Calu3 (cell line): ENCODE measurements around the gene LENG1. TPM values are rescaled to one million over a fixed set of nuclear protein-coding genes. Genes with fewer than 3 reads are reported as not detected.
"Not testable (repeated sequence)": the region's sequence is repeated elsewhere in the genome, so short reads cannot be mapped to it uniquely, and the experiment has no call there.

ENCODE experiments used
- Bru-seq: library from RNA; stranded (reverse); fragments of 400-500 nt; gene quantifications from one replicate; lab custom pipeline; 2021; lab: Mats Ljungman, UMichigan
- BruChase-seq, 2 experiments: library from RNA; stranded (reverse); fragments of 400-500 nt; gene quantifications; one replicate each; lab custom pipeline; 2021; lab: Mats Ljungman, UMichigan
- BruUV-seq: library from RNA; stranded (reverse); fragments of 400-500 nt; replicated peaks from 2 replicates; lab custom pipeline; 2021; lab: Mats Ljungman, UMichigan
- CTCF ChIA-PET: fragments of 300-600 bp; sonication (Branson Sonifier 250); formaldehyde crosslinking; loops from one replicate; lab custom pipeline; 2022; ENCODE audit warnings: antibody characterized with exemption; lab: Charles Lee
- DNase-seq: peaks from one replicate; pipeline ENCODE4 v3.0.0; 2022
- H3K27ac Mint-ChIP-seq: one replicate; pipeline ENCODE4 v1.8.0; 2022; ENCODE audit warnings: mixed read lengths; ENCODE audit not compliant: unreplicated experiment
- H3K27me3 Mint-ChIP-seq: one replicate; pipeline ENCODE4 v1.8.0; 2022; ENCODE audit warnings: mixed read lengths; ENCODE audit not compliant: unreplicated experiment
- H3K36me3 Mint-ChIP-seq: one replicate; pipeline ENCODE4 v1.8.0; 2022; ENCODE audit warnings: mild to moderate bottlenecking, moderate library complexity, mixed read lengths; ENCODE audit not compliant: insufficient read depth, unreplicated experiment
- H3K4me1 Mint-ChIP-seq: one replicate; pipeline ENCODE4 v1.8.0; 2022; ENCODE audit warnings: mild to moderate bottlenecking, low read depth, mixed read lengths; ENCODE audit not compliant: unreplicated experiment
- H3K4me3 Mint-ChIP-seq: one replicate; pipeline ENCODE4 v1.8.0; 2022; ENCODE audit warnings: mild to moderate bottlenecking, low read depth, moderate library complexity, mixed read lengths; ENCODE audit not compliant: unreplicated experiment
- H3K9me3 Mint-ChIP-seq: one replicate; pipeline ENCODE4 v1.8.0; 2022; ENCODE audit warnings: low read depth, mixed read lengths; ENCODE audit not compliant: unreplicated experiment
- intact Hi-C: fragments of 100-400 bp; cut with micrococcal nuclease; formaldehyde crosslinking; loops from one replicate; pipeline ENCODE4 v1.10.0; 2022; ENCODE audit not compliant: unreplicated experiment
- long read RNA-seq: library from polyadenylated mRNA; stranded (forward); transcript quantifications from one replicate; pipeline ENCODE4 v2.0.0, GENCODE V29; 2022
- total RNA-seq: library from RNA; stranded (reverse); gene quantifications from 2 replicates; pipeline ENCODE4 v1.2.3, GENCODE V29; 2022
- TF ChIP-seq, protein P1 (sequence below): fragments of 200-600 bp; IDR thresholded peaks from one replicate; pipeline ENCODE4 v1.8.0; 2022; ENCODE audit warnings: antibody characterized with exemption; ENCODE audit not compliant: unreplicated experiment

Gene LENG1
- total RNA-seq: 9.9 and 10.7 TPM in 2 replicates
- Bru-seq, nascent RNA: percentile 66 among the genes with signal in this experiment
- BruChase-seq, experiment 1, labeled RNA remaining after a 6-hour chase: percentile 71 among the genes with signal in this experiment
- percentile 71 among the genes with signal in this experiment for BruChase-seq, experiment 2, labeled RNA remaining after a 2-hour chase
- long read RNA-seq, transcript LENG1-201 (4 exons, 1,542 nt): major isoform, 24 of 26 reads
- long read RNA-seq, partial matches to known transcripts: 0 of 26 reads
- long read RNA-seq, other reads (novel, unspliced or antisense): 2 of 26 reads

DNA sequence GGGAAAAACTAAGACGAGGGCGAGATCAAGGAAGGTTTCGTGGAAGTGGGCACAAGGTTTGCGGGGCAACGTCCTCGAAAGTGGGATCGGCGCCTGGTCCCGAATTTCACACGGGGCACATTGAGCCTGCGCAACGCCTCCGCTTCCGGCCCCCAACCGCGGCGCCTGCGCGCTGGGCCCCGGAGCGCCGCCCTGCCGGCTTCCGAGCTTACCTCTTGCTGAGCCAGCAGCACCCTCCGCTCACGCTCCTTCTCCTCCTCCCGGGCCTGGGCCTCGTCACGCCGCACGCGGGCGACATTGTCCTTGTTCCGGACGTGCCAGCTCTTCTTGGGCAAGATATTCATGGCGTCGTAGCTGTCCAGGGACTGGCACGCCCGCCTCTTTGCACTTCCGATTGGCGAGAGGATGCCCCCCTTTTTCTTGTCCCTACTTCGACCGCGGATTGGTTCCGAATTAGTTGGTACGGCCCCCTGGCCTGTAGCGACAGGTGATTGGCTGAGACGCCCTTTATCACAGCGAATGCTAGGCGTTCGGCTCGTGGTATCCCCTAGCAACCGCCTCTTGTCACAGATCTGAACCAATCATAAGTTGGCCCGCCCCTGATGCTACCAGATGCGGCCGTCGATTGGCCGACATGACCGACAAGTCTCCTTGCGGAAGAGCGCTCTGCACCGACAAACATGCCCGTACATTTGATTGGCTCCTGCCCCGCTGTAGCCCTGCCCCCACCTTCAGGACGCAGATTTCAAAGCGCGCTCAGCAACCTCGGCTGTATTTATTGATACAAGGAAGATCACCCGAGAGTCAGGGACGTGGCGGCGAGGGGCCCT is at the start of gene LENG1:
Gene LENG1 (minus strand): TSS at position 370 of the 830 bp plus-strand sequence. CDS start 26 bp downstream, at position 344.
- CTCF ChIA-PET: interaction anchor here (0.7 to 2.2 kb wide), 11 partner anchors 14 to 366 kb away, joined by 3 to 11 read pairs (median 5); partner anchors contain the start of genes CNOT3, MBOAT7 and TMC4
- DNase-seq: peak; percentile 99
- Mint-ChIP-seq H3K4me3 (peak within 1 kb of the TSS; percentile 87), H3K27me3 (no peaks in the 10 kb centered on the region), H3K36me3 (peaks cover 97% of the 10 kb centered on the region), H3K9me3 (peaks cover 2% of the 10 kb centered on the region), H3K4me1 (peaks cover 30% of the 10 kb centered on the region), H3K27ac (peak within 1 kb of the TSS; percentile 89)
- TF ChIP-seq, protein P1, sequence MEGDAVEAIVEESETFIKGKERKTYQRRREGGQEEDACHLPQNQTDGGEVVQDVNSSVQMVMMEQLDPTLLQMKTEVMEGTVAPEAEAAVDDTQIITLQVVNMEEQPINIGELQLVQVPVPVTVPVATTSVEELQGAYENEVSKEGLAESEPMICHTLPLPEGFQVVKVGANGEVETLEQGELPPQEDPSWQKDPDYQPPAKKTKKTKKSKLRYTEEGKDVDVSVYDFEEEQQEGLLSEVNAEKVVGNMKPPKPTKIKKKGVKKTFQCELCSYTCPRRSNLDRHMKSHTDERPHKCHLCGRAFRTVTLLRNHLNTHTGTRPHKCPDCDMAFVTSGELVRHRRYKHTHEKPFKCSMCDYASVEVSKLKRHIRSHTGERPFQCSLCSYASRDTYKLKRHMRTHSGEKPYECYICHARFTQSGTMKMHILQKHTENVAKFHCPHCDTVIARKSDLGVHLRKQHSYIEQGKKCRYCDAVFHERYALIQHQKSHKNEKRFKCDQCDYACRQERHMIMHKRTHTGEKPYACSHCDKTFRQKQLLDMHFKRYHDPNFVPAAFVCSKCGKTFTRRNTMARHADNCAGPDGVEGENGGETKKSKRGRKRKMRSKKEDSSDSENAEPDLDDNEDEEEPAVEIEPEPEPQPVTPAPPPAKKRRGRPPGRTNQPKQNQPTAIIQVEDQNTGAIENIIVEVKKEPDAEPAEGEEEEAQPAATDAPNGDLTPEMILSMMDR: peak; percentile 34
- BruUV-seq: no TSS peak
- intact Hi-C loops: loop anchor here (1.0 kb wide), 1 partner anchor 22 kb away; the partner anchor contains the start of gene CNOT3

DNA sequence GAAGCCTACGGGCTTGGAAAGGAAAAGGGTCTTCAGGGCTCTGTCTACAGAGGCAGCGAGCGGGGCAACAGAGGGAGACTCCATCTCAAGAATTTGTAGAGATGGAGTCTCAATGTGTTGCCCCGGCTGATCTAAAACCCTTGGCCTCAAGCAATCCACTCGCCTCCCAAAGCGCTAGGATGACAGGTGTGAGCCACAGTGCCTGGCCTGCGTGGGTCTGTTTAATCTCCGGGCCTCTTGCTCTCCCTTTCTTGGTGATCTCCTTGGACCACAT is 49.2 kb upstream of the LENG1 start:
- Mint-ChIP-seq H3K27me3 (no peaks in the 10 kb centered on the region), H3K4me1 (peaks cover 63% of the 10 kb centered on the region), H3K9me3 (no peaks in the 10 kb centered on the region), H3K36me3 (peaks cover 79% of the 10 kb centered on the region), H3K27ac (peak overlapping the region; percentile 96), H3K4me3 (no peak overlapping the region)
- intact Hi-C loops: no loop called here
- TF ChIP-seq, protein P1: no peak
- no peak for DNase-seq
- no TSS peak for BruUV-seq
- CTCF ChIA-PET: no interaction called here

DNA sequence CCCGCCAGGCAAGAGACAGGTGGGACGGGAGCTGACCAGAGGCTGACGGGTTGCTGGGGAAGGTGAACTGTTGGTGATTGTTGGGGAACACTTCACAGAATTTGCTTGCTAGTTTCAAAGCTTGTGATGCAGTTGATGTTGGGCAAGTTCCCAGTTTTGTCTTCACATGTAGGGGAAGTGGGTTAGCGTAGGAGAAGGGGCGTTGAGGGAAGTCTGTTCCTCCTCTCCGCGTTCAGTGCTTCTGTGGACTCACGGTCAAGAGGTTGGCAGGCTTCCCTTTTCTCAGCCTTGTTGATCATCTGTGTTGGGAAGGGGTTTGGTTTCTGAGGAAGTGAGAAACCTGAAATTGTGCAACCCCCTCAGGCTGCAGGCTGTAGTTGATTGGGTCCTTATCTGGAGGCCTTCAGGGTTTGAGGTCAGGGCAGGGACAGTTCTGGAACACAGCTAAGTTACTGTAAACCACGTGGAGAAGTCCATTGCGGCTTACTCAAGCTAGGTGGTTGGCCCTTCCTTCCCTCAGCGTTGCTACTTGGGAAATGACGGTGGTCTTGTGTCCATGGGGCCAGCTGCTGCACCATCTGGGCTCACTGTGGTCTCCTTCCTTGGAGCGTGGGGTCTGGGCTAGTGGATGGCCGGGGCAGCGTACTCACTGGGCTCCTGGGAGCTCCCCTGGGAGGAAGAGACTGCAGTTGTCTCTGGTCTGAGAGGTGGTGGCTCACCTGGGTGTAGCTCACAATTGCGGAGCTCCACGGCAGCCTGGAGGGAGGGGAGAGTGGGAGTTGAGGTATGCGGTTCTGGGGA is 48.7 kb upstream of the LENG1 start:
- Mint-ChIP-seq H3K27me3 (no peaks in the 10 kb centered on the region), H3K9me3 (no peaks in the 10 kb centered on the region), H3K4me1 (peaks cover 69% of the 10 kb centered on the region), H3K4me3 (peak overlapping the region; percentile 31), H3K36me3 (peaks cover 84% of the 10 kb centered on the region), H3K27ac (peak overlapping the region; percentile 96)
- TF ChIP-seq, protein P1: no peak
- intact Hi-C loops: no loop called here
- no peak for DNase-seq
- CTCF ChIA-PET: no interaction called here
- BruUV-seq: no TSS peak

DNA sequence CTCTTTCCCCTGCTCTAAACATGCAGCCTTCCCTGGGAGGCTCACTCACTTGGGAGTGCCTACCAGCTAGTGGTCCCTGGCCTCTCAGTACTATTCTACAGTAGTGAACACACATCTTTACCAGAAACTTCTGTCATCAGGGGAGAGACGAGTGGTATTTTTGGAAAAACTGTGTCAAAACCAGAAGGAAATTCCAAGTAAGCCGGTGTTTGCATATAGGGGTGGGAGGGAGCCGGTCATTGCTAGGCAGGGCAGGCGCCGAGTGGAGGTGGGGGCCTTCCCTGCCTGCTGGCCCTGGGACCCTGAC is 48.1 kb upstream of the LENG1 start:
- no peak for DNase-seq
- Mint-ChIP-seq H3K36me3 (peaks cover 85% of the 10 kb centered on the region), H3K4me1 (peaks cover 74% of the 10 kb centered on the region), H3K27me3 (no peaks in the 10 kb centered on the region), H3K9me3 (no peaks in the 10 kb centered on the region), H3K27ac (peak overlapping the region; percentile 96), H3K4me3 (peak overlapping the region; percentile 31)
- TF ChIP-seq, protein P1: no peak
- BruUV-seq: no TSS peak
- intact Hi-C loops: no loop called here
- CTCF ChIA-PET: no interaction called here

DNA sequence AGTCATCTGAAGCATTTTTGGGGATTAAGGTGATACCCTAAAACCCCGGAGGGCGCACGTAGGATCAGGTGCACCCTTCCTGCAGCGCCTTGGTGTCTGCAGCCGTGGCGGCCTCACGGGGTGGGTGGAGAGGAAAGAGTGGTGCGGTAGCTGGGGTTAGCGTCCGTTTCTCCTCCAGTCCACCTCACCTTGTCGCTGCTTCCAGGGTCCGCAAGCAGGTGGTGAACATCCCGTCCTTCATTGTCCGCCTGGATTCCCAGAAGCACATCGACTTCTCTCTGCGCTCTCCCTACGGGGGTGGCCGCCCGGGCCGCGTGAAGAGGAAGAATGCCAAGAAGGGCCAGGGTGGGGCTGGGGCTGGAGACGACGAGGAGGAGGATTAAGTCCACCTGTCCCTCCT is 47.7 kb upstream of the LENG1 start:
- H3K9me3 Mint-ChIP-seq, CTCF ChIA-PET, intact Hi-C loops, DNase-seq, BruUV-seq, H3K27me3 Mint-ChIP-seq: not testable (repeated sequence)
- H3K4me1 Mint-ChIP-seq: peaks cover 77% of the 10 kb centered on the region
- H3K4me3 Mint-ChIP-seq: peak overlapping the region; percentile 31
- peak overlapping the region; percentile 96 for H3K27ac Mint-ChIP-seq
- peaks cover 89% of the 10 kb centered on the region for H3K36me3 Mint-ChIP-seq
